ENCODE data around the gene VWA8.
"Not testable (repeated sequence)": the region's sequence is repeated elsewhere in the genome, so short reads cannot be mapped to it uniquely, and the experiment has no call there.

The VWA8 gene

GRCh38 chr13:41848435-41849255 lies 112.3 kb downstream of the VWA8 start:
- DNase-seq, result no peak

- no peak for DNase-seq
These were observed 113.7 kb downstream of the VWA8 start for GRCh38 chr13:41847216-41847615.

GRCh38 chr13:41842036-41842620 lies 118.8 kb downstream of the VWA8 start:
- DNase-seq, result no peak

GRCh38 chr13:41837629-41838028 lies 123.3 kb downstream of the VWA8 start:
- DNase-seq, result no peak

- no peak for DNase-seq
These were observed 125.0 kb downstream of the VWA8 start for GRCh38 chr13:41835871-41836270.

GRCh38 chr13:41834697-41835096 lies 126.2 kb downstream of the VWA8 start:
- not testable (repeated sequence) for DNase-seq

GRCh38 chr13:41833831-41834230 lies 127.1 kb downstream of the VWA8 start:
- DNase-seq, result no peak

GRCh38 chr13:41833201-41833600 lies 127.7 kb downstream of the VWA8 start:
- DNase-seq, result no peak

- DNase-seq, result no peak
These were observed 133.2 kb downstream of the VWA8 start for GRCh38 chr13:41827507-41828213.

GRCh38 chr13:41825691-41826090 lies 135.2 kb downstream of the VWA8 start:
- DNase-seq, result no peak

- DNase-seq, result no peak
These were observed 137.4 kb downstream of the VWA8 start for GRCh38 chr13:41823476-41823875.

GRCh38 chr13:41822560-41822959 lies 138.3 kb downstream of the VWA8 start:
- DNase-seq, result no peak

- no peak for DNase-seq
These were observed 139.7 kb downstream of the VWA8 start for GRCh38 chr13:41821238-41821594.

- DNase-seq, result no peak
These were observed 140.2 kb downstream of the VWA8 start for GRCh38 chr13:41820581-41821237.

- DNase-seq, result no peak
These were observed 144.9 kb downstream of the VWA8 start for GRCh38 chr13:41816057-41816456.

- no peak for DNase-seq
These were observed 147.5 kb downstream of the VWA8 start for GRCh38 chr13:41813426-41813825.

GRCh38 chr13:41812851-41813250 lies 148.1 kb downstream of the VWA8 start:
- DNase-seq, result no peak

- no peak for DNase-seq
These were observed 148.7 kb downstream of the VWA8 start for GRCh38 chr13:41812237-41812636.

GRCh38 chr13:41811588-41812021 lies 149.3 kb downstream of the VWA8 start:
- no peak for DNase-seq

- DNase-seq, result no peak
These were observed 150.9 kb downstream of the VWA8 start for GRCh38 chr13:41809962-41810361.

- not testable (repeated sequence) for DNase-seq
These were observed 157.5 kb downstream of the VWA8 start for GRCh38 chr13:41803445-41803735.

GRCh38 chr13:41802684-41803444 lies 158.0 kb downstream of the VWA8 start:
- DNase-seq, result no peak
